Psoas muscle (tissue), 8 donors: Measurements from ENCODE around the gene CD27. TPM values are rescaled to one million over a fixed set of nuclear protein-coding genes. Genes with fewer than 3 reads are reported as not detected.
A peak's percentile ranks its signal among the peaks of the same experiment; 100 is the strongest.
"Not testable (repeated sequence)": the region's sequence is repeated elsewhere in the genome, so short reads cannot be mapped to it uniquely, and the experiment has no call there.

Experiments
- ATAC-seq, 4 donors: fragments of 200-7000 bp; cut with Tn5 transposase; one replicate each; pipeline ENCODE4 v1.9.1; 2020; ENCODE audit warnings: moderate library complexity in 3 of 4, mild to moderate bottlenecking in 2 of 4
- DNase-seq, 2 donors: peaks; one replicate each; pipeline ENCODE4 v3.0.0-alpha.2; 2020
- H3K27ac ChIP-seq: fragments of 200-600 bp; one replicate; pipeline ENCODE4 v1.8.0; 2022
- H3K27me3 ChIP-seq, 3 donors: fragments of 200-600 bp in 1 of 3; one replicate each; pipeline versions ENCODE4 v1.6.1 to v1.8.0; 2013 to 2022; ENCODE audit warnings: low read length in 2 of 3, mild to moderate bottlenecking in 2 of 3, moderate library complexity in 1 of 3; ENCODE audit not compliant: insufficient read depth in 3 of 3
- H3K36me3 ChIP-seq, 2 donors: fragments of 200-600 bp in 1 of 2; one replicate each; pipeline versions ENCODE4 v1.6.1 to v1.8.0; 2013 to 2022; ENCODE audit warnings: low read depth in 1 of 2, mild to moderate bottlenecking in 1 of 2, moderate library complexity in 1 of 2; ENCODE audit not compliant: insufficient read depth in 1 of 2
- H3K4me1 ChIP-seq: fragments of 200-600 bp; one replicate; pipeline ENCODE4 v1.8.0; 2022
- H3K4me3 ChIP-seq: fragments of 200-600 bp; one replicate; pipeline ENCODE4 v1.8.0; 2022; ENCODE audit warnings: mild to moderate bottlenecking
- H3K9me3 ChIP-seq: fragments of 200-600 bp; one replicate; pipeline ENCODE4 v1.8.0; 2022
- WGBS, 3 donors: extraction: QIAGEN DNeasy Blood & Tissue Kit; methylation state at CpG; one replicate each; pipeline versions ENCODE4 v1.1.6 to v1.1.7; 2013; 5-methylcytosine and 5-hydroxymethylcytosine counted together
- intact Hi-C, 2 donors: fragments of 100-400 bp; cut with DNase I; formaldehyde crosslinking; loops; one replicate each; pipeline versions ENCODE4 v1.11.0 to v1.14.2; 2022
- polyA plus RNA-seq, 3 donors: library from polyadenylated mRNA; stranded (reverse); fragments of 200-250 nt; gene quantifications; one replicate each; pipeline ENCODE4 v1.2.3, GENCODE V29; 2013
- total RNA-seq, 4 donors: library from RNA; stranded (reverse); fragmentation: NEBNext Ultra II Directional in 2 of 4; extraction: Animal tissue kit (Norgen Biotek cat#: 25700) in 2 of 4; gene quantifications; one replicate each; pipeline versions ENCODE4 v1.2.1 to v1.2.4, GENCODE V29; 2021 to 2023
- TF ChIP-seq, protein P1 (sequence below): fragments of 200-600 bp; IDR thresholded peaks from one replicate; pipeline ENCODE4 v1.8.0; 2022; ENCODE audit warnings: antibody characterized with exemption
- donor health status: healthy with polysubstance abuse.
- donor health status: DM: no; HTN: no; CAD: no; lungs with moderate emphysema.
- donor health status: Bipolar disorder and iron deficiency.
- donor health status: healthy.
- donor health status: DM: yes; HTN: yes; CAD: no.
- donor health status: DM: no; HTN: no; CAD: no.
- donor health status: DM: no; HTN: no; CAD: no.
- donor health status: DM: yes; HTN: yes; CAD: no.

The CD27 gene
- total and polyA plus RNA-seq, 7 donors: 0.10 to 0.29 (median 0.28) TPM; not detected in 4

DNA sequence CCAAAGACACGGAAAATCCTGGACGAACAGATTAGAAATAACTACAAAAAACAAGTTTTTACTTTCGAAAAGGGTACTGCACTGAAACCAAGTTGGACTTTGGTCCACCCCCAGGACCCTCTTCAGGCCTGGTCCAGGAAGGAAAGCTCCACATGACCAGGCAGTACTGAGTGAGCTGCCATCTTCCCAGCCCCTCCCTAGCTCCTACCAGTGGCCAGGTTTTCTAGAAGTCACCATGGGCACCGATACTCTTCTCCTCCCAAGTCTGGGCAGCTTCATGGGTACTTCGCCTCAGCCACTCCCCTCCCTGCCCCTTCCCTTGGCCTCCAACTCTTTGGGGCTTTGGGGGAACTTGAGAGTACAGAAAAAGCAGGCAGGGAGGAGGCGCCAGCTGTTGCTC lies 19.1 kb downstream of the CD27 start:
- ATAC-seq: no peak
- DNase-seq: no peak
- Histone ChIP-seq H3K4me3 (no peak overlapping the region), H3K27ac (peak overlapping the region; percentile 0), H3K27me3 (no peaks in the 10 kb centered on the region), H3K9me3 (no peaks in the 10 kb centered on the region), H3K4me1 (peaks cover 23% of the 10 kb centered on the region), H3K36me3 (peaks cover 9 to 77% of the 10 kb centered on the region in 2 donors)
- WGBS, 3 donors: 74 to 79% (median 74%) methylated on average over 6 of the region's 6 CpGs
- intact Hi-C loops: loop anchor here (2.0 to 10.0 kb wide), 4 partner anchors 41 to 399 kb away; partner anchors contain the start of gene CD9 (in 1 of the 2)
- TF ChIP-seq, protein P1, sequence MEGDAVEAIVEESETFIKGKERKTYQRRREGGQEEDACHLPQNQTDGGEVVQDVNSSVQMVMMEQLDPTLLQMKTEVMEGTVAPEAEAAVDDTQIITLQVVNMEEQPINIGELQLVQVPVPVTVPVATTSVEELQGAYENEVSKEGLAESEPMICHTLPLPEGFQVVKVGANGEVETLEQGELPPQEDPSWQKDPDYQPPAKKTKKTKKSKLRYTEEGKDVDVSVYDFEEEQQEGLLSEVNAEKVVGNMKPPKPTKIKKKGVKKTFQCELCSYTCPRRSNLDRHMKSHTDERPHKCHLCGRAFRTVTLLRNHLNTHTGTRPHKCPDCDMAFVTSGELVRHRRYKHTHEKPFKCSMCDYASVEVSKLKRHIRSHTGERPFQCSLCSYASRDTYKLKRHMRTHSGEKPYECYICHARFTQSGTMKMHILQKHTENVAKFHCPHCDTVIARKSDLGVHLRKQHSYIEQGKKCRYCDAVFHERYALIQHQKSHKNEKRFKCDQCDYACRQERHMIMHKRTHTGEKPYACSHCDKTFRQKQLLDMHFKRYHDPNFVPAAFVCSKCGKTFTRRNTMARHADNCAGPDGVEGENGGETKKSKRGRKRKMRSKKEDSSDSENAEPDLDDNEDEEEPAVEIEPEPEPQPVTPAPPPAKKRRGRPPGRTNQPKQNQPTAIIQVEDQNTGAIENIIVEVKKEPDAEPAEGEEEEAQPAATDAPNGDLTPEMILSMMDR: no peak

DNA sequence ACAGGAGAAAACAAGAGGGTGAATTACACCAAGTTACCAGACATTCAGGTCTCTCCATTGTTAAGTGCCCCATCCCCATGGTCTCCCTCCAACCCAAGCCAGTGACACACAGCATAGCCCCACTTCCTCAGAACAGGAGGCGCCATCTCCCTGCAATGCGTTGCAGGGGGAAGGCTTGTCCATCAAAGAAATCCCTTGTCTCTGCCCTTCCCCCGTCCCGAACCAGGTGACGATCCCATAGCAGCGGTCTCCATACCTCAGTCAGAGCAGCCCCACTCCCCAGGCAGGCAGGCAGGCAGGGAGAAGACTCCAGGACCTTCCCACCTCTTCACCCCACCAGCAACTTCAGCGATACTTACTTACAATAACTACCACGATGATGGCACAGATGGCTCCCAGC lies 19.8 kb downstream of the CD27 start:
- Histone ChIP-seq H3K9me3 (no peaks in the 10 kb centered on the region), H3K36me3 (peaks cover 9 to 70% of the 10 kb centered on the region in 2 donors), H3K4me1 (peaks cover 29% of the 10 kb centered on the region), H3K4me3 (no peak overlapping the region), H3K27ac (no peak overlapping the region), H3K27me3 (no peaks in the 10 kb centered on the region)
- intact Hi-C loops: loop anchor here (2.0 to 10.0 kb wide), 4 partner anchors 42 to 400 kb away; partner anchors contain the start of gene CD9 (in 1 of the 2)
- 87 to 90% (median 90%) methylated on average over 8 of the region's 8 CpGs for WGBS, 3 donors
- TF ChIP-seq, protein P1: no peak
- ATAC-seq (no peak), DNase-seq (no peak)

DNA sequence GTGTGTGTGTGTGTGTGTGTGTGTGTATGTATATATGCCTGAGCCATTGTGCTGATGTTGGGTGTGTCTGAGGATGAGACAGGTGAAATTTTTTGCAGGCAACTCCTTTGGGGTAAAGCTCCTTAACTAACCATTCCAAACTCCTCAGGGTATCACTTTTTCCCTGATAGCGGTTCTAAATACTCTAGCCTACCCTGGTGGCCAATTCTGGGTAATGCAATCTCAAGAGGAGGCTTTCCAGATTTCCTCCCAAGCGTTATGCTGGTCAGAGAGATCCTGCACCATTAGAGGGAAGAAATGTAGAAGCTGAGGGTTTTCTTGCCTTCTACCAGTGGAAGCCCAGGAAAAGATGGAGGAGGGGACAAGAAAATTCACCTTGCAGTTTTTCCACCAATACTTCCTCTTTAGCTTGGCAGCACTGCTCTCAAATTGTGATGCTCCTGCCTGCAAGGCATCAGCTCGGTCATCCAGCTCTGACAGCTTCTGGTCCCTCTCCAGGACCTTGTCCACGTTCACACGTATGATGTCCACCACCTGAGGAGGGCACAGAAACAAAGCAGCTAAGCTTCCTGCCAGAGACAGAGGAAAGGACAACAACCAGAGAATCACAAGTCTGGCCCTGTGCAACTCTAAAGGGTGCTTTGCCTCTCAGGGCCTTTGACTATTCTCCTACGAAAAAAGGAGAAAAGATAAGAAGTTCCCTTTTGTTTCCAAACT lies 20.9 kb downstream of the CD27 start:
- H3K4me3 ChIP-seq: no peak overlapping the region
- ATAC-seq (peak; percentile 50 to 58 (median 56)), DNase-seq (no peak)
- H3K4me1 ChIP-seq: peaks cover 31% of the 10 kb centered on the region
- peak overlapping the region; percentile 30 for H3K27ac ChIP-seq
- intact Hi-C loops: loop anchor here (1.0 to 10.0 kb wide), 5 partner anchors 41 to 401 kb away; partner anchors contain the start of gene CD9 (in 1 of the 2)
- peaks cover 9 to 59% of the 10 kb centered on the region in 2 donors for H3K36me3 ChIP-seq
- no peaks in the 10 kb centered on the region for H3K9me3 ChIP-seq
- WGBS, 3 donors: 40 to 62% (median 41%) methylated on average over 6 of the region's 6 CpGs
- no peaks in the 10 kb centered on the region for H3K27me3 ChIP-seq
- TF ChIP-seq, protein P1: peak; percentile 87

DNA sequence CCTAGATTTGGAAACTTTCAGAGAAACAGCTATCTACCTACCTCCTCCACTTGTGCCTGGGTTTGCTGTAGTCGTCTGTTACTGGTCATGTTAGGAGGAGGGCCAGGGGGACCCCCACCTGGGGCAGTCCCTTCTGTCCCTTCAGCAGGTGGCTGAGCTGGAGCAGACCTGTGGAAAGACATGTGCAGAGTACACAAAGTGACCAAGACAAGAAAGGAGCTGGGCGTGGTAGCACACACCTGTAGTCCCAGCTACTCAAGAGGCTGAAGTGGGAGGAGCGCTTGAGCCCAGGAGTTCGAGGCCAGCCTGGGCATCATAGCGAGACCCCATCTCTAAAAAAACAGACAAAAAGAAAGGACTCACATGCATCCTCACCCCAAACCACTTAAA lies 21.4 kb downstream of the CD27 start:
- peaks cover 9 to 54% of the 10 kb centered on the region in 2 donors for H3K36me3 ChIP-seq
- H3K9me3 ChIP-seq: no peaks in the 10 kb centered on the region
- 91 to 95% (median 93%) methylated on average over 5 of the region's 5 CpGs for WGBS, 3 donors
- no peak overlapping the region for H3K4me3 ChIP-seq
- TF ChIP-seq, protein P1: no peak
- ATAC-seq (no peak), DNase-seq (no peak)
- H3K4me1 ChIP-seq: peaks cover 25% of the 10 kb centered on the region
- H3K27me3 ChIP-seq: no peaks in the 10 kb centered on the region
- H3K27ac ChIP-seq: no peak overlapping the region
- intact Hi-C loops: loop anchor here (5.0 to 10.0 kb wide), 3 partner anchors 139 to 401 kb away; partner anchors contain the start of gene CD9 (in 1 of the 2)

DNA sequence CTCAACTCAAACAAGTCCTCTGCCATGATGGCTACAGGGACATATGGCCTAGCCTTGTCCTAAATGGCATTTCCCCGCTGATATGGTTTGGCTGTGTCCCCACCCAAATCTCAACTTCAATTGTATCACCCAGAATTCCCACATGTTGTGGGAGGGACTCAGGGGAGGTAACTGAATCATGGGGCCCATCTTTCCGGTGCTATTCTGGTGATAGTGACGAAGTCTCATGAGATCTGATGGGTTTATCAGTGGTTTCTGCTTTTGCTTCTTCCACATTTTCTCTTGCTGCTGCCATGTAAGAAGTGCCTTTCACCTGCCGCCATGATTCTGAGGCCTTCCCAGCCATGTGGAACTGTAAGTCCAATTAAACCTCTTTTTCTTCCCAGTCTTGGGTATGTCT lies 22.0 kb downstream of the CD27 start:
- H3K27ac ChIP-seq, ATAC-seq, H3K27me3 ChIP-seq, DNase-seq, H3K9me3 ChIP-seq, H3K4me3 ChIP-seq: not testable (repeated sequence)
- intact Hi-C loops: loop anchor here (5.0 to 10.0 kb wide), 3 partner anchors 139 to 402 kb away; partner anchors contain the start of gene CD9 (in 1 of the 2)
- peaks cover 9 to 48% of the 10 kb centered on the region in 2 donors for H3K36me3 ChIP-seq
- WGBS, 3 donors: 79 to 88% (median 88%) methylated on average over 4 of the region's 4 CpGs
- peaks cover 22% of the 10 kb centered on the region for H3K4me1 ChIP-seq

DNA sequence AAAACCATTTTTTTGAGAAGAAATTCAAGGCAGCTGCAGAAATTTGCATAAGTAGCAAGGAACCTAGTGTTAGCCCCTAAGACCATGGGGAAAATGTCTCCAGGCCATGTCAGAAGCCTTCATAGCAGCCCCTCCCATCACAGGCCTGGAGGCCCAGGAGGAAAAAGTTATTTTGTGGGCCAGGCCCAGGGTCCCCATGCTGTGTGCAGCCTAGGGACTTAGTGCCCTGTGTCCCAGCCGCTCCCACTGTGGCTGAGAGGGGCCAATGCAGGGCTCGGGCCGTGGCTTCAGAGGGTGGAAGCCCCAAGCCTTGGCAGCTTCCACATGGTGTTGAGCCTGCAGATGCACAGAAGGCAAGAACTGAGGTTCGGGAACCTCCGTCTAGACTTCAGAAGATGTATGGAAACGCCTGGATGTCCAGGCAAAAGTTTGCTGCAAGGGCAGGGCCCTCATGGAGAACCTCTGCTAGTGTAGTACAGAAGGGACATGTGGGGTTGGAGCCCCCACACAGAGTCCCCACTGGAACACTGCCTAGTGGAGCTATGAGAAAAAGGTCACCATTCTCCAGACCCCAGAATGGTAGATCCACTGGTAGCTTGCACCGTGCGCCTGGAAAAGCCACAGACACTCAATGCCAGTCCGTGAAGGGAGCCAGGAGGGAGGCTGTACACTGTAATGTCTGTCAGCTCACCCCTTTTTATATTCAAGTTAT lies 23.0 kb downstream of the CD27 start:
- not testable (repeated sequence) for H3K9me3 ChIP-seq, DNase-seq, H3K4me3 ChIP-seq, H3K27me3 ChIP-seq, ATAC-seq
- Histone ChIP-seq H3K4me1 (peaks cover 22% of the 10 kb centered on the region), H3K27ac (peak overlapping the region; percentile 95), H3K36me3 (peaks cover 7 to 38% of the 10 kb centered on the region in 2 donors)
- WGBS, 3 donors: 85 to 99% (median 87%) methylated on average over 9 of the region's 9 CpGs
- intact Hi-C loops: loop anchor here (1.0 to 10.0 kb wide), 4 partner anchors 14 to 403 kb away; partner anchors contain the start of gene CD9 (in 1 of the 2)
